GM12878 (cell line): ENCODE measurements around the gene MGMT. TPM values are rescaled to one million over a fixed set of nuclear protein-coding genes. Genes with fewer than 3 reads are reported as not detected.

Experiments
- ATAC-seq: fragments of 200-7000 bp; cut with Tn5 transposase; 3 replicates; pipeline ENCODE4 v1.9.1; 2020; ENCODE audit warnings: mild to moderate bottlenecking, moderate library complexity
- BruUV-seq: library from RNA; stranded (reverse); fragments of 400-500 nt; replicated peaks from 2 replicates; lab custom pipeline; 2021; lab: Mats Ljungman, UMichigan
- CTCF ChIA-PET: fragments of 300-600 bp; sonication (Branson Sonifier 250); formaldehyde crosslinking; extraction: SDS; loops from one replicate; lab custom pipeline; 2021; ENCODE audit warnings: inconsistent platforms; lab: Yijun Ruan, JAX
- POLR2A ChIA-PET: fragments of 350-600 bp; formaldehyde crosslinking; extraction: SDS; loops from one replicate; lab custom pipeline; 2021; ENCODE audit warnings: inconsistent platforms; lab: Charles Lee
- RAD21 ChIA-PET: fragments of 300-600 bp; sonication (Branson Sonifier 250); formaldehyde crosslinking; loops from one replicate; lab custom pipeline; 2023; ENCODE audit warnings: antibody characterized with exemption; ENCODE audit not compliant: unreplicated experiment; lab: Charles Lee
- SMC1A ChIA-PET: fragments of 300-600 bp; sonication (Branson Sonifier 250); formaldehyde crosslinking; loops from one replicate; lab custom pipeline; 2023; ENCODE audit not compliant: unreplicated experiment, uncharacterized antibody; lab: Charles Lee
- DNase-seq: peaks from one replicate; pipeline ENCODE4 v3.0.0-alpha.2; 2011; ENCODE audit warnings: low read depth, low spot score
- FAIRE-seq: peaks from 3 replicates; lab custom pipeline; 2011; peaks lifted over from hg19 to GRCh38; lab: Jason Lieb, UNC
- H2AFZ ChIP-seq: 2 replicates; pipeline ENCODE4 v1.6.0; 2011; ENCODE audit warnings: low read depth, low read length, control low read depth; ENCODE audit not compliant: control insufficient read depth
- H3K27ac ChIP-seq: 2 replicates; pipeline ENCODE4 v1.5.1; 2011; ENCODE audit warnings: control low read depth; ENCODE audit not compliant: control insufficient read depth, insufficient read depth
- H3K27me3 ChIP-seq, 2 experiments: replicated peaks in 1 of 2; 2 replicates each; pipeline versions ENCODE4 v1.6.0 to v1.6.1; 2011; ENCODE audit warnings: low read length in 1 of 2; ENCODE audit not compliant: control insufficient read depth in 2 of 2, insufficient read depth in 2 of 2
- H3K36me3 ChIP-seq, 2 experiments: 2 replicates each; pipeline ENCODE4 v1.5.1; 2011; ENCODE audit warnings: low read length in 1 of 2; ENCODE audit not compliant: control insufficient read depth in 2 of 2, insufficient read depth in 2 of 2
- H3K4me1 ChIP-seq: 2 replicates; pipeline ENCODE4 v1.6.1; 2011; ENCODE audit warnings: mild to moderate bottlenecking, low read length, moderate library complexity, mixed read lengths; ENCODE audit not compliant: control insufficient read depth, insufficient read depth
- H3K4me2 ChIP-seq: 2 replicates; pipeline ENCODE4 v1.6.0; 2011; ENCODE audit warnings: control low read depth; ENCODE audit not compliant: control insufficient read depth, insufficient read depth
- H3K4me3 ChIP-seq: fragments of 200-600 bp; sonication (generic); 2 replicates; pipeline ENCODE4 v1.5.1; 2016
- H3K79me2 ChIP-seq: 2 replicates; pipeline ENCODE4 v1.6.0; 2011; ENCODE audit warnings: low read length; ENCODE audit not compliant: control insufficient read depth, insufficient read depth
- H3K9ac ChIP-seq: 2 replicates; pipeline ENCODE4 v1.8.0; 2011; ENCODE audit warnings: low read length, control low read depth, mixed read lengths; ENCODE audit not compliant: control insufficient read depth, insufficient read depth
- H3K9me3 ChIP-seq: replicated peaks from 3 replicates; pipeline ENCODE4 v1.5.1; 2011; ENCODE audit warnings: mild to moderate bottlenecking, low read length; ENCODE audit not compliant: control insufficient read depth, insufficient read depth
- H4K20me1 ChIP-seq: 2 replicates; pipeline ENCODE4 v1.6.0; 2011; ENCODE audit not compliant: control insufficient read depth, insufficient read depth
- CBX3 ChIP-seq: fragments of 200-600 bp; sonication (generic); IDR thresholded peaks from 2 replicates; pipeline ENCODE4 v1.6.1; 2016; ENCODE audit warnings: low read depth, borderline replicate concordance
- EZH2 ChIP-seq: IDR thresholded peaks from 2 replicates; pipeline ENCODE4 v1.6.1; 2012; ENCODE audit warnings: low read depth, mild to moderate bottlenecking, control low read depth, inconsistent platforms, low read length, borderline replicate concordance; ENCODE audit not compliant: control insufficient read depth
- HDGF ChIP-seq: fragments of 450-650 bp; IDR thresholded peaks from 2 replicates; pipeline ENCODE4 v1.6.1; 2016; ENCODE audit warnings: antibody characterized with exemption
- MTA2 ChIP-seq: fragments of 450-650 bp; IDR thresholded peaks from 2 replicates; pipeline ENCODE4 v1.6.1; 2016; ENCODE audit warnings: low read depth, mild to moderate bottlenecking, moderate library complexity
- RELA ChIP-seq: fragments of 450-650 bp; IDR thresholded peaks from 2 replicates; pipeline ENCODE4 v1.8.0; 2014; ENCODE audit warnings: borderline replicate concordance; ENCODE audit not compliant: partially characterized antibody
- REST ChIP-seq: IDR thresholded peaks from 2 replicates; pipeline ENCODE4 v1.6.1; 2012; ENCODE audit warnings: mild to moderate bottlenecking, low read depth, low read length
- RFX5 ChIP-seq: IDR thresholded peaks from 2 replicates; pipeline ENCODE4 v1.6.1; 2011; ENCODE audit warnings: low read depth, low read length, improper control_type of control experiment
- RUNX3 ChIP-seq: IDR thresholded peaks from 2 replicates; pipeline ENCODE4 v1.6.1; 2012; ENCODE audit warnings: low read length, inconsistent platforms
- SIX5 ChIP-seq: IDR thresholded peaks from 2 replicates; pipeline ENCODE4 v1.6.1; 2011; ENCODE audit warnings: mild to moderate bottlenecking, low read depth, low read length, moderate library complexity; ENCODE audit not compliant: severe bottlenecking
- ZNF622 ChIP-seq: fragments of 450-650 bp; IDR thresholded peaks from 2 replicates; pipeline ENCODE4 v1.6.1; 2017; ENCODE audit warnings: mild to moderate bottlenecking, inconsistent platforms
- ZZZ3 ChIP-seq: IDR thresholded peaks from 2 replicates; pipeline ENCODE4 v1.6.1; 2011; ENCODE audit warnings: low read depth; ENCODE audit not compliant: control insufficient read depth, insufficient read length
- WGBS: methylation state at CpG from one replicate; pipeline ENCODE4 v1.1.6; 2016; ENCODE audit warnings: low lambda C conversion rate; ENCODE audit not compliant: insufficient replicate concordance, insufficient coverage; ENCODE audit errors: missing lambda C conversion rate; 5-methylcytosine and 5-hydroxymethylcytosine counted together
- in situ Hi-C: fragments of 300-500 bp; cut with MboI; formaldehyde crosslinking; loops from 9 replicates; pipeline ENCODE4 v1.14.3; 2018; ENCODE audit warnings: mixed read lengths
- intact Hi-C: fragments of 100-400 bp; cut with micrococcal nuclease; formaldehyde crosslinking; loops from one replicate; pipeline ENCODE4 v1.14.2; 2022; ENCODE audit not compliant: unreplicated experiment
- polyA plus RNA-seq, 11 experiments: library from polyadenylated mRNA; depleted of rRNA in 4 of 11; unstranded in 6 of 11; stranded (reverse) in 5 of 11; fragments of >200 nt; fragmentation: Nextera tagmentation in 4 of 11; fragmentation: Illumina TruSeq in 1 of 11; extraction: Ambion mirVana in 4 of 11; extraction: Trizol in 1 of 11; gene quantifications; 1 replicate in 1 of 11; 2 replicates in 10 of 11; pipeline versions ENCODE4 v1.2.1 to v1.2.3, GENCODE V29; 2011 to 2016; ENCODE audit warnings: inconsistent platforms in 2 of 11, missing spikeins in 2 of 11, low read depth in 1 of 11
- total RNA-seq, 4 experiments: library from RNA; depleted of rRNA in 3 of 4; stranded (reverse); fragments of >200 nt in 3 of 4; fragmentation: Illumina TruSeq in 1 of 4; extraction: Trizol in 1 of 4; gene quantifications; 2 replicates each; pipeline versions ENCODE4 v1.2.1 to v1.2.3, GENCODE V29; 2013 to 2021
- TF ChIP-seq, protein P1 (sequence below): fragments of 450-650 bp; IDR thresholded peaks from 2 replicates; pipeline ENCODE4 v1.6.1; 2017; ENCODE audit warnings: borderline replicate concordance
- TF ChIP-seq, protein P2 (sequence below): IDR thresholded peaks from 2 replicates; pipeline ENCODE4 v1.6.1; 2012; ENCODE audit warnings: low read depth, low read length, improper control_type of control experiment

MGMT gene
- total and polyA plus RNA-seq, 10 of the 15 experiments (the other 5 are each of a cell fraction or from before 2014, with no cell fraction given): 0.16 to 24.2 (median 13.3) TPM

DNA sequence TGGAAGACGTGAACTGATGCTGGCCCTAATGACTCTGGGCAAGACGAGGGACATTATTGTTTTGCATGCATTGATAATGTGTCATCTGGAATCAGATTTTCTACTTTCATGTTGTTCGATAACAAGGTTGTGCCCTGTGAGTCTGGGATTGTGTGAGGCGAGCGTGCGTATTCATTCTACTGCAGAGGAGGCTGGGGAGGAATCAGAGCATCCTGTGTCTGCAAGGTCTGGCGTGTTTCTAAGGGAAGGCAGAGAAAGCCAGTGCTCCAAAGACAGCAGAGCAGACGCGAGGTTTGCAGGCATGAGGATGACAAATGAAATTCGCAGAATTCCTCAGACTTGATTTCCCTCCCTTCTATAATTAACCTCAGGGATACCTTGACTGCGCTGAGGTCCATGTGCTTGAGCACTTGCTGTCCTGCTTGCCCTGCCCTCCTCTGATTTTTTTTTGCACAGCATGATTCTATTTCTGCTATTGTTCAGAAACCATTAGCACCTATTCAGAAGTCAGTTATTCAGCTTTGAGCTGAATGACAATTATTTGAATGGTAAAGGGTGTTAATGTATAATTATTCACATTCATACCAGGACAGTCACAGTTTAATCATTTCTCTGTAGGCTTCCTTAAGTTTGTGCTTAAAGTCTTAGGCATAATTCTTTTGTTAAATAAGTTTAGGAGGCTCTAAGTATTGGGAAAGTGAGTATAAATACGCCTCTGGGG lies 263.4 kb downstream of the MGMT start (continued):
- TF ChIP-seq EZH2 (no peak), RUNX3 (no peak)

GRCh38 chr10:129730993-129731325 lies 263.9 kb downstream of the MGMT start:
- no peaks in the 10 kb centered on the region for H3K36me3 ChIP-seq
- POLR2A ChIA-PET: no interaction called here
- no peak overlapping the region for H3K27ac ChIP-seq
- H4K20me1 ChIP-seq: no peaks in the 10 kb centered on the region
- no peaks in the 10 kb centered on the region for H3K79me2 ChIP-seq
- H3K27me3 ChIP-seq: no peaks in the 10 kb centered on the region
- DNase-seq (no peak), FAIRE-seq (no peak), ATAC-seq (no peak)
- BruUV-seq: no TSS peak
- RAD21 ChIA-PET: no interaction called here
- intact Hi-C loops: no loop called here
- TF ChIP-seq, protein P1, sequence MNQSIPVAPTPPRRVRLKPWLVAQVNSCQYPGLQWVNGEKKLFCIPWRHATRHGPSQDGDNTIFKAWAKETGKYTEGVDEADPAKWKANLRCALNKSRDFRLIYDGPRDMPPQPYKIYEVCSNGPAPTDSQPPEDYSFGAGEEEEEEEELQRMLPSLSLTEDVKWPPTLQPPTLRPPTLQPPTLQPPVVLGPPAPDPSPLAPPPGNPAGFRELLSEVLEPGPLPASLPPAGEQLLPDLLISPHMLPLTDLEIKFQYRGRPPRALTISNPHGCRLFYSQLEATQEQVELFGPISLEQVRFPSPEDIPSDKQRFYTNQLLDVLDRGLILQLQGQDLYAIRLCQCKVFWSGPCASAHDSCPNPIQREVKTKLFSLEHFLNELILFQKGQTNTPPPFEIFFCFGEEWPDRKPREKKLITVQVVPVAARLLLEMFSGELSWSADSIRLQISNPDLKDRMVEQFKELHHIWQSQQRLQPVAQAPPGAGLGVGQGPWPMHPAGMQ: no peak
- TF ChIP-seq HDGF: no peak
- TF ChIP-seq, protein P2, sequence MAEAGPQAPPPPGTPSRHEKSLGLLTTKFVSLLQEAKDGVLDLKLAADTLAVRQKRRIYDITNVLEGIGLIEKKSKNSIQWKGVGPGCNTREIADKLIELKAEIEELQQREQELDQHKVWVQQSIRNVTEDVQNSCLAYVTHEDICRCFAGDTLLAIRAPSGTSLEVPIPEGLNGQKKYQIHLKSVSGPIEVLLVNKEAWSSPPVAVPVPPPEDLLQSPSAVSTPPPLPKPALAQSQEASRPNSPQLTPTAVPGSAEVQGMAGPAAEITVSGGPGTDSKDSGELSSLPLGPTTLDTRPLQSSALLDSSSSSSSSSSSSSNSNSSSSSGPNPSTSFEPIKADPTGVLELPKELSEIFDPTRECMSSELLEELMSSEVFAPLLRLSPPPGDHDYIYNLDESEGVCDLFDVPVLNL: no peak
- no peak for TF ChIP-seq ZNF622
- no peak for TF ChIP-seq MTA2
- no peak for TF ChIP-seq RELA
- TF ChIP-seq REST: no peak
- no peak for TF ChIP-seq RFX5
- no peak for TF ChIP-seq SIX5
- no peak for TF ChIP-seq ZZZ3
- no peak for TF ChIP-seq CBX3
- H3K9me3 ChIP-seq: no peaks in the 10 kb centered on the region; the same call in 2 of the 3 replicates
- H3K4me2 ChIP-seq: no peak overlapping the region
- SMC1A ChIA-PET: no interaction called here
- 55% methylated on average over 10 of the region's 10 CpGs for WGBS
- no peak overlapping the region for H3K9ac ChIP-seq
- H2AFZ ChIP-seq: no peak overlapping the region
- no peak overlapping the region for H3K4me3 ChIP-seq
- CTCF ChIA-PET: no interaction called here
- H3K4me1 ChIP-seq: no peaks in the 10 kb centered on the region
- in situ Hi-C loops: no loop called here
